RPMI7951 (cell line): ENCODE measurements around the gene PRR35. TPM values are rescaled to one million over a fixed set of nuclear protein-coding genes. Genes with fewer than 3 reads are reported as not detected.

Source experiments
- DNase-seq: peaks from one replicate; pipeline ENCODE4 v3.0.0-alpha.2; 2012; ENCODE audit warnings: low read depth
- total RNA-seq: library from RNA; depleted of rRNA; stranded (reverse); fragments of >200 nt; shearing (Covaris generic); gene quantifications from 2 replicates; pipeline ENCODE4 v1.2.3, GENCODE V29; 2014

Gene PRR35
- total RNA-seq, 1 experiment from 2014 or later, result not detected

DNA sequence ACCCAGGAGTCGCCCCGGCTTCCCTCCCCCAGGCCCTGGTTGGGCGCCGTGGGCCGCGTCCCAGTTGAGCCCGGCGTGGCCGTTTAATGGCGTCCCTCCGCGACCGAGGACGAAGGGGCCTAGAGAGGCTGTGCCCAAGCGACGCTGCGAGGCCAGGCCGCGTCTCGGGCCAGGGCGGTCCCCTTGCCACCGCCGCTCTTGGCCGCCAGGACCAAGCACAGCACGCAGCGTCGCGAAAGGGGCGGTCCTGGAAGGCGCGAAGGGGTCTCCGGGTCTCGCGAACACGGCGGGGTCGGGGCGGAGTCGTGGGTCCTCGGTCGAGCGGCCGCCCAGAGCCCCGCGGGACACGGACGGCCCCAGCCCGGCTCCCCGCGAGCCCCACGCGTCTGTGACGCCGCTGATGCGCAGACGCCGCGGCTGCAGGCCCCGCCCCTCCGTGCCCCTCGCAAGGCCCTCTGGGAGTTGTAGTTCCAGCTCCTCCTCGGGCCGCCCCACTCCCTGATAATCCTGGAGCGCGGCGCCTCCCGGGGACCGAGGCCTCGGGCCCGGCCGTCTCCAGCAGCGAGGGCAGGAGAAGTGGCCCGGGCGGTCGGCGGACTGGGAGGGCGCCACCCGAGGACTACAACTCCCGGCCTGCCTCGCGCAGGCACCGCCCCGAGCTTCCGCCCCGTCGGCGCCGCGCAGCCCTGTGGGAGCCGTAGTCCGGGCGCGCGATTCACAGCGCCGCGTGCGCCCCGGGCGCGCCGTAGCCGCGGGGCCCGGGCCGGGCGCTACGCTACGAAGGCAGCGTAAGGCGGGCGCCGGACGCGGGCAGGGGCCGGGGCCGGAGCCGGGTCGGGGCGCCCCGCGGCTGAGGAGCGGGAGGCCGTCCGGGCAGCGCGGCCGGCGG lies 32.9 kb upstream of the PRR35 start, which contains the start of gene CAPN15:
TSS of gene CAPN15 (plus strand) at position 698 of the 889 bp plus-strand sequence. CDS start 19,127 bp downstream, outside the sequence.
- peak; percentile 81 for DNase-seq

DNA sequence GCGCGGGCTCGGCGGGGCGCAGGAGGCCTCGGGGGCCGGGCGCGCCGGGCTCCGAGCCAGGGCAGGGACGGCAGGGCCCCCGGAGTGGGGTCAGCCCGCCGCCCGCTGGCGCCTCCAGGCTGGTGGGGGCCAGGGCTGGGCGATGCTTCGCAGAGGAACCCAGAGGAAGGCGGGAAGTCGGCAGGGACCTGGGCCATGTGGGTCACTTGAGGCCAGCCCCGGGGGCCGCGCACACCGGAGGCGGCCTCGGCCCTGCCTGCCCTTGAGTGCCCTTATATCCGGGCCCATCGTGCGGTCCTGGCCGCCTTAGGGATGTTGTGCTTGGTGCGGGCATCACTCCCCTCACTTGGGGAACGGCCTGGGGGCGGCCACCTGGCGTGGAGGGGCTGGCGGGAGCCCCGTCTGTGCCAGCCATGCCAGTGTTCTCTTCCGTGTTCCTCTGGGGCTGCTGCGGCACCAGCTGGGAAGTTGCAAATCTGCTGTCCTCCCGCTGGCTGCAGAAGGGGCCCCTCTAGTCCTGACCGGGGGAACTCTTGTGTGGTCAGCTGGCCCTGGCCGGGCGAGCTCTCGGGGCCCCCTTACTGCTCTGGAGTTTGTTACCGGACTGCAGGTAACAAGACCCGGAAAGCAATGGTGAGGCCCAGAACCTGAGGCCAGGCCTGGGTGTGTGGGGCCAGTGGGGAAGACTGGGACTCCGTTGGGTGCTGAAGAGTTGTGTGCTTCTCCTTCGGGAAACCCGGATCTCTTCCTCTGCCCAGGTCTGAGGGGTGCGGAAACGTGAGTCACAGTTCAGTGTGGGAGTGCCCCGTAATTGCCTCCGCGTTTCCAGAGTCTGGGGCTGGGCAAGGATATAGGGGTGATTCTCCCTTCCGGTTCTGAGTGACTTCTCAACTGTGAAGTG lies 31.8 kb upstream of the PRR35 start:
- DNase-seq, result peak; percentile 77

DNA sequence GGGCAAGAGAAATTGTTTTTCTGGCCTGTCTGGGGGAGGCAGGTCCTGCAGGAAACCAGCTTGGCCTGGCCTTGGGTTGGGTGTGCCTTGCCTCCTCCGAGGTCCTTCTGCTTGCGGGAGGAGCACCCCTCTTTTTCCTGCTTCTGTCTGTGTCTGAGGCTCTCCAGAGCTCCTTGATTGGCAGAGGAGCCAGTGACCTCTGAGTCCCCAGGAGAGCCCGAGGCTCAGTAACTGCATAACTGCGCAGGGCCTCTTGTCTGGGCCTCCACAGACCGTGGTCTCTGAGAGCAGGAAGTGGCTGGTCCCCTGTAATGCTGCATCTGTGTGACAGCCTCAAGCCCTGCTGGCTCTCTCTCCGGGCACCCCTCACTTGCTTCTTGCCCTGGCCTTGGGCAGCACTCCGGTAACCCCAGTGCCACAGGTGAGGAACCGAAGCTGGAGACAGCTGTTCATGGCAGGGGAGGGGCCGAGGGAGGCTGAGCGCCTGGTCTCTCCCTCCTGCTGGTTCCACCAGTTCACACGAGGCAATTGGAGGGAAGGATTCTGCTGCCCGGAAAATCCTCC lies 31.1 kb upstream of the PRR35 start:
- no peak for DNase-seq

DNA sequence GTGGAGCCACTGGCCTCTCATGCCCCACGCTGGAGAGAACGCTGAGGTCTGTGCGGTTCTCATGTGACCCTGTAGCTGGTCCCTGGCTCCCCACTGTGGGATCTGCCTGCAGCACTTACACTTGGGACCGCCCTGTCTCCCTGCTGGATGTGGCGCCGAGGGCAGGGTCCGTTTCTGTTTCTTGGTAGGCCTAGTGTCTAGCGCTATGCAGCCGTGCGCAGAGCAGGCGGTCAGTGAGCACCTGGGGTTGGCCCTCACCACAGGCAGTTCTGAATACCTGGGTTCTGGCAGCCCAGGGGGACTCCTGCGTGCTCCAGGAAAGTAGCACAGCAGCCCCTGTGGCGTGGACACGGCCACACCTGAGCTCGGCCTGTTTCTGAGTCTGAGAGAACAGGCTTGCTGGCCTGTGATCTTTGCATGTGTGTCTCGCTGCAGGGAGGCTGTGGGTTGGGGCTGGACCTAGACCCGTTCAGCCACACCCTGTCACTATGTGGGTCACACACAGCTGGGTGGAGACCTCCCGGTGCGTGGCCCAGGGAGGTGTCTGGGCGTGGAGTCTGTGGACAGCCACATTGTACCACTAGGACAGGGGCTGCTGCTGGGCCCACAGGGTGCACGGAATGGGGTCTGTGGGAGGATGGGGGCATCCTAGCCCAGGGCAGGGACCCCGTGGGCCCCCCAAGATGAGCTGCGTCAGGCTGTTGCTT lies 29.9 kb upstream of the PRR35 start:
- DNase-seq, result no peak

DNA sequence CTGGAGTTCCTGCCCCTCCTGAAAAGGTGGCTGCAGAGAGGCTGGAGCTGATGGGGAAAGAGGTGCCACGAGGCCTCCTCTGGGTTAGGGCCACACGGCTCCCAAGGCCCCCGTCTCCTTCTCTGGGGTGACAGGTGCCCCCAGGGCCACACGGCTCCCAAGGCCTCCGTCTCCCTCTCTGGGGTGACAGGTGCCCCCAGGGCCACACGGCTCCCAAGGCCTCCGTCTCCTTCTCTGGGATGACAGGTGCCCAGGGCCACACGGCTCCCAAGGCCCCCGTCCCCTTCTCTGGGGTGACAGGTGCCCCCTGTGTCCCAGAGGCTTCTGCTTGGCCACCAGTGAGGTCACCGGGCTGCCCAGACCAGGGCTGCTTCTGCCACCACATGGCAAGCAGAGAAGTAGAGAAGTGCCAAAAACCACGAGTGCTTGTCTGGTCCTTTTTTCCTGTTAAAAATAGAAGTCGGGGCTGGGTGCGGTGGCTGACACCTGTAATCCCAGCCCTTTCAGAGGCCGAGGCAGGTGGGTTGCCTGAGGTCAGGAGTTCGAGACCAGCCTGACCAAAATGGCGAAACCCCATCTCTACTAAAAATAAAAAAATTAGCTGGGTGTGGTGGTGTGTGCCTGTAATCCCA lies 28.6 kb upstream of the PRR35 start:
- no peak for DNase-seq

DNA sequence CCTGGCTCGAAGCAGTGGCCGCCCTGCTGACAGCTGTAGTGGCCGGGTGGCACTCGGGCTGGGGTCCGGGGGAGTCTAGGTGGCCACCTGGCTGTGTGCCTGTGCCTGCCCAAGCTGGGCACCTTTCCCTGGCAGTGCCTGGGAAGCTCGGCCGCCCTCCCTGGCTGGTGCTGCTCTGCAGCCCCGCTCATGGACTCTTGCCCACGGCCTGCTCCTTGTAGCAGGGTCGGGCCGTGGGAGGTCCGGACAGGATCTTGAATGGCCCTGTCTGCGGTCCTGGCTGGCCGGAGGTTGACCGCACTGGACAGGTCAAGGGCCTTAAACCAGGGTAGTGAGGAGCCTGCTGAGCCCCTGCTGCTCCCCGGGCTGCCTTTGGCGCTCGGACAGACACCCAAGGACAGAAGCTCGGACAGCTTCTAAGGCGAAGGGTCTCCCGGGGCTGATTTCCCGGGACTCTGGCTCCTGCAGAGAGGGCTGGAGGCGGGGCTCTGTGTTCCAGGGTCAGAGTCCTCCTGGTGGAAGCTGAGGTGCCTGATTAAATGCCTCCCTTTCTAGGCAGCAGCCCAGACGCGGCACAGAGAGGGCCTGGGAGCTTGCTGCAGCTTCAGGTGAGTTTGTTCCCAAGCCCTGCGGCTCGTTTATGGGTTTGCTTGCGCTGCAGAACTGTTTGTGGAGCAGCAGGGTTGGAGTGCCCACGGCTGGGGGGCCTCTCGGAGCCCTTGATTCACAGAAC lies 26.6 kb upstream of the PRR35 start:
- DNase-seq, result no peak

DNA sequence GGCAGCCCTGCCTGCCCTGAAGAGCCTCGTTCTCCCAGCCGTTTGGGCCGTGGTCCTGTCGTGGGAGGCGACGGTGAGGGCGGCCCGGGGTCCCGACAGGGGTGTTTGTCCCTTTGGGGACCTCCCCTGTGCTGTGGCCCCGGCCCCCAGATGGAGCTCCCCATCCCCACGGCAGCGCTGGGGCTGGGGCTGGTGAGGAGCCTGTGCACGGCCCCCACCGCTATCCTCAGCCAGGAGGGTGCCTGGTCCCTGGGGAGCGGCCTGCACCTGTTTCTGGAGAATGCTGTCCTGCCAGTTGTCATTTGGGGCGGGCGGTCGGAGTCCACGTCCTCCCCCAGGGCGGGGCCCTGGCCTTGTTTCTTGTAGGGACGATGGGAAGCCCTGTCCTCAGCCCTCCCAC lies 26.1 kb upstream of the PRR35 start:
- DNase-seq, result no peak

DNA sequence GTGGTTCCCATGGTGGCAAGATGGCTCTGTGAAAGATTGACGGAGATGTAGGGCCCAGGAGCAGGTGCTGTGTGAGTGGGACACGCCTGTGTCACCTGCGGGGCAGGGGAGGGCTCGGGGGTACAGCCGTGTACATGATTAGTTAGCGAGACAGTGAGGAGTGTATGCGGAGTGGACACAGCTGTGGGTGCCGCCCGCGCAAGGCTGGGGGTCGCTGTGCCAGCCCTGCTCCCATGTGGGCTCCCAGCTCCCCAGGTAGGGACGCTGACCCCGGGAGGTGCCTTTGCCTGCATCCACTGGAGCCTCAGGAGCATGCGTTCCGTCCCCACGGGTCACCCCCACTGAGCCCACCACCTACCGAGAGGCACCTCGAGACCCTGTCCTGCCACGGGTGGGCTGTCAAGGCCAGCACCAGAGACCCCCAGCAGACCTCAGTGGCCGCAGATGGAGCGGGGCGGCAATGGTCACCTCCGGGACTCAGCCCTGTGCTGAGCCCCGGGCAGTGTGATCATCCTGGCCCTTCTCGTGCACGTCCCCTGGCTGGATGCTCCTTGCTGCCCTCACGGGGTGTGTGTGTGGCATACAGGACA lies 25.2 kb upstream of the PRR35 start:
- no peak for DNase-seq

DNA sequence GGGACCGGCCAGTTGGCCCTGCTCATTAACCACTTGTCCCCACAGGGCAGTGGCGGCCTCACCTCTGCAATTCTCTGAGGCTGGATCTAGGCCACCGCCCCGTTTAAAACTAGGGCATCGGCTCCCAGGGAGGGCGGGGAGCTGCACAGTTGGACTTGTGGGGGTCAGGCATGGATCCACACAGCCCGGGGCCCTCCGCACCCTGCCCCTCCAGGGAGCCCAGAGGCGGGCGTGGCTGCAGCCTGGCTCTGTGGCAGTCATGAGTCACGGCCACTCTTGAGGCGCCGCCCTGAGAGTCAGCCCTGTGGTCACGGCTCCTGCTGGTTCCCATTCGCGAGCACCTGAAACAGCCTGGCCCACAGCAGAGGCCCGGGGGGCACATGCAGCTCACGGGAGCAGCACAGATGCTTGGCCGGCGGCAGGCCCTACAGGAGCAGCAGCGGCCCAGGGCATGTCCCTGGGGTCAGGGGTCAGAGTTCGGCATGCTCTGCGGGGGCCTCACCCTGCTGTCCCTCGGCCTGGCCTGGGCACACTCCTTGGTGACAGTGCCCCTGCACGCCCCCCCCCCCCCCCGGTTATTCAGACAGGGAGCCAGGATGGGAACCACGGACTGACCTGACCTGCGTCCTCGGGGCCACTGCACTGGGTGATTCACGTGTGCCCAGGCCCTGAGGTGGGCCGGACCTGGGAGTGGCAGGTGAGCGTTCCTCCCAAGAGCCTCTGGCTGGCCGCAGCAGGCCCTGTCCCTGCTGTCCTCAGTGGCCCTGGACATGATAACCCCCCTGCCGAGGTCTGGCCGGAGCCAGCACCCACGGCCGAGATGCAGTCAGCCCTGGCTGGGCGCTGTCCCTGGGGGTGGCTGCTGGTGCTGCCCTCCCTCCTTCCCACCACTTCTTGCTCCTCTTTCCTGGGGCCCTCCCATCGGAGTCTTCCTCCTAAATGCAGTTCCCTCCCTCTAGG lies 24.5 kb upstream of the PRR35 start:
- peak; percentile 87 for DNase-seq

DNA sequence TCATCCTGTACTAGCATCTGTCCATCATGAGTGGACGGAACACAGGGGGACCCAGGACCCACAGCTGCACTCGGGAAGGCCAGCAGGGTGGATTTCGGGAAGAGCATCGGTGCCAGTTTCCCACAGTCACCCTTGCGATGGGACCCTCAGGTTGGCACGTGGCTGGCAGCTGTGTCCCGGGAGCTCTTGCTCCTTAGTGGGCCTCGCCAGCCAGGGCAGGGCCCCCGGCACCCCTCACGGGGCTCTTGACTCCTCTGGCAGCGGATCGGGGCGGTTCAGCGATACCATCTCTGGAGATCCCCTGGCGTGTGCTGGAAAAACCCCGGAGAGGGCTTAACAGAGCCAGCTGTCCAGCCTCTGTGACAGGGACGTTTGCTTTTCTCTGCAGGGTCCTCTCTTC lies 23.4 kb upstream of the PRR35 start:
- DNase-seq, result no peak

DNA sequence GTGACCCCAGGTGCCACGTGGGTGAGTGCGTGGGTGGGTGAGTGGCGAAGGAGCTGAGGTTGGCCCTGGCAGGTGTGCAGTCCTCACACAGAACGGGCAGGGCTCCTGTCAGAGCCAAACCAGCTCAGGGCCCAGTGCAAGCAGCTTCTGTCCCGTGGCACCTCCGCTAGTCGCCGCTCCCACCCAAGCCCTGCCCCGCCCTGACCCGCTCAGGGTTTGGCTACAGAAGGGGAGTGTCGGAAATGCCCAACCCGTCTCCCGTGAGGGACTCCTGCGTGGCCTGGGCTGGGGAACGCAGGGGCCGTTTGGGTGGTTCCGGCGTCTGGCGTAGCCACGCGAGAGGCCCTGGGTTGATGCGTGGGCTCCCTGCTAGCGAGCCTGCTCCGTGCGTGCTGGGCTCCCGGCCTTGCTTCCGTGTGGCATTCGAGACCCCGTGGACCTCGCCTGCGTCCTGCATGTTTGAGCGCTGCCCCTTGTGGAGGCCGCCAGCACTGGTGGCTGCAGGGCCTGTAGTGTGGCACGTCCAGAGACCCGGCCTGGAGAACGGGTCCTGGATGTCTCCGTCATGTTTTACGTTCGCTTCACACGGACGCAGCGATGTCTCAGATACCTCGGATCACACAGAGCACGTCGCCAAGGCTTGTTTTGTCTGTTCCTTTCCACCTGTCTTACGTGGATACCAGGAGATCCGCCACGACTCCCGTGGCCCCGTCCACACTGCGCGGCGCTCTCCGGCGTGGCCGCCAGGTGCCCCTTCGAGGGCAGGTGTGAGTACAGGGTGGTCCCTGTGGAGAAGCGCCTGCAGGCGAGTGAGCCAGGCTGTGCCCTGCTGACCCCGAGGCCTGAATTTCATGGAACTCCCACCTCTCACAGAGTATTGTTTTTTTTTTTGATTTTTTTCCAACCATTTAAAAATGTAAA lies 22.5 kb upstream of the PRR35 start:
- DNase-seq, result no peak

DNA sequence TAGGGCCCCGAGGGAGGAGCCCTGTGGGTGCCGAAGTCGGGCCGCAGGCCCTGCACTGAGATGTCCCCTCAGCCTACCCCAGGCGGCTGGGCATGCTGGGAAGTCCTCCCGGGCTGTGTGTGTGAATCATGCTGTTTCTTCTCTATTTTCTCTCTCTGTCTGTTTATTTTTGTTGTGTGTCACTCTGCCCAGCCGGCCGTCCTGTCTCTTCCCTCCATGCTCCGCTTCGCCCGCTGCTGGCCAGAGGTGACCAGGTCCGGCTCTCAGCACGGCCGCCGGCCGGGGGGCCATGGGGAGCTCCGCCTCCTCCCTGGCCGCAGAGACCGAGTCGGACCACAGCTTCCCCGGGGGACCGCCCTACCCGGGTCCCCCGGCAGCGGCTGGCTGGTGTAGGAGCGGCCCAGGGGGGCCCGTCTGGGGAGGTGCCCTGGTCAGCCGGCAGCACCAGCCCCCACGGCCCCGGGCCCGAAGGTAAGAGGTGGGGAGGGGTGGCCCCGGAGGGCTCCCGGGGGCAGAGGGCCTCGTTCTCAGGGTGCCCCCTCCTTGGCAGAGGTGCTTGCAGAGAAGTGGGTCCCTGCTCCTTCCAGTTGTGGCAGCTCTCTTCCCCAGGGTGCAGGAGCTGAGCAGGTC lies 20.2 kb upstream of the PRR35 start:
- DNase-seq, result no peak

DNA sequence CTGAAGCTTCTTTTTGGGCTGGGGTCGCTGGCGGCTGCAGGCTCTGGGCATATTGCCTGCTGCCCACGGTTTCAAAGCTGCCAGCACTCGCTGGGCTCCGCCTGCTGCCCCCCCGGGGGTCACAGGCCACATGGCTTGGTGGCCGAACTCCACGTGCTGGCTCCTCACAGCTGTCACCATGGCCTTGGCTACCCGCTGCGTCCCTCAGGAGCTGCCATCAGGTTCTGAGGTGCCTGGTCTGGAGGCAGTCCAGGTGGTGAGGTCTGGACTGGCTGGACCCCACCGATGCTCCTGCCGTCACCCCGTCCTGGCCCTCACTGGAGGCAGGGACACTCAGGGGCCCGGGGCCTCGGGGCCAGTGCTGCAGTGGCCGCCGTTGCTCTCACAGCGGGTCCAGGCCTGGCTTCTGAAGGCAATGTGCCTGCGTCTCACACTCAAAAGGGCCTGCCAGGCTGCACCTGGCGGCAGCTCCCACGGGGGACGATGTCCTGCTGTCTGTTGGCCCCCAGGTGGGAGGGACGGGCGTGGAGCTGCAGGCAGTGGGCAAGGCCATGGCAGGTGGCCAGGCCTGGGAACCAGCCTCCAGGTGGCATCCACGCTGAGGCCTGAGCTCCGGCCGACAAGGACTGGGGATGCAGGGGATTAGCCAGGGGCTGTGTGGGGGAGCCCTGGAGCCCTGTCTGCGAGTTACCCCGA lies 19.4 kb upstream of the PRR35 start:
- DNase-seq, result no peak

DNA sequence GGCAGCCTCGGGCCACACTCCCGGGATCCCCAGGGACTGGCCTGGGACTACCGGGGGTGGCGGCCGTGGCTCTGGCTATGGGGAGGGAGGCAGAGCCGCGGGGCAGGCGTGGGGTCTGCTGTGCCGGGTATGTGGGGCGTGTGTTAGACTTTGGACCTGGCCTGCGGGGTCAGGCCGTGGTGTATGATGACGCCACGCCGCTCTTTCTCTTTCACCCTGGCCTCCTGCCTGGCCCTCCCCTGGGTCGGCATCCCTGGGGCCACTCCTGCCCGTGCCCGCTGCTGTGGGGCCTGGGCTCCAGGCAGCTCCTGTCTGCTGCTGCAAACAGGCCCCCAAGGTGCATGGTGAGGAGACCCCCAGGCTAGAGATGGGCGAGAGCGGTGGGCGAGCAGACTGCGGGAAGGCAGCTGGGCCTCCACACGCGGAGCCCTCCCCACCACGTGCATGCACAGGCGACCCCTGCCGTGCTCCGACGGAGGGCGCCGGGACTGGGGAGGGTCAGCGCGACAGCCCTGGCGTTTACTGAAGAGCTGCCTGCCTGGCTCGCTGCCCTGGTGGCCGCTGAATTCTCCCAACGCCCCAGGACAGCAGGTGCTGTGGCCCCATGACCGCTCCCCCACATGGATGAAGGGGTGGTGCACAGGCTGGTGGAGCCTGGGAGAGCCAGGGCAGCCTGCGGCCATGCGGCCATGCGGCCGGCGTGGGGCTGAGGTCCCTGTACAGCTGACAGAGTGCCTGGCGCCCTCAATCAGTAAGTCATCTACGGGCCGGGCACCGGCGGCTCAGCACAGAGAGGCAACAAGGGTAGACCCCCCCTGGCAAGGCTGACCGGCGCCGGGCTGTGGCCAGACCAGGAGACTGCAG lies 16.7 kb upstream of the PRR35 start:
- no peak for DNase-seq

DNA sequence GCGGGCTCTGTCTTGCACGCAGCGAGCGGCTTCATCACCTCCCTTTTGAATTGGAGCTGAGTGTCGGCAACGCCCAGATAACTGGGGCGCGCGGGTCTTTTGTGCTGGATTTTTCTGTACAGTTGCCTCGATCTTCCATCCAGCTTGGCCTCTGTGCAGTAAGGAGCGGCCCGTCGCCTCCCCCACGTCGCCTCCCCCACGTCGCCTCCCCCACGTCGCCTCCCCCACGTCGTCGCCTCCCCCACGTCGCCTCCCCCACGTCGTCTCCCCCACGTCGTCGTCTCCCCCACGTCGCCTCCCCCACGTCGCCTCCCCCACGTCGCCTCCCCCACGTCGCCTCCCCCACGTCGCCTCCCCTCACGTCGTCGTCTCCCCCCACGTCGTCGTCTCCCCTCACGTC lies 15.7 kb upstream of the PRR35 start:
- DNase-seq, result no peak
